HPDE6-E6E7 (cell line): ENCODE results near the gene WSB1.
"Not testable (repeated sequence)": the region's sequence is repeated elsewhere in the genome, so short reads cannot be mapped to it uniquely, and the experiment has no call there.

Experiments used
- DNase-seq: peaks from one replicate; pipeline ENCODE4 v3.0.0; 2011; ENCODE audit warnings: missing footprints; ENCODE audit errors: extremely low spot score

The WSB1 gene

DNA sequence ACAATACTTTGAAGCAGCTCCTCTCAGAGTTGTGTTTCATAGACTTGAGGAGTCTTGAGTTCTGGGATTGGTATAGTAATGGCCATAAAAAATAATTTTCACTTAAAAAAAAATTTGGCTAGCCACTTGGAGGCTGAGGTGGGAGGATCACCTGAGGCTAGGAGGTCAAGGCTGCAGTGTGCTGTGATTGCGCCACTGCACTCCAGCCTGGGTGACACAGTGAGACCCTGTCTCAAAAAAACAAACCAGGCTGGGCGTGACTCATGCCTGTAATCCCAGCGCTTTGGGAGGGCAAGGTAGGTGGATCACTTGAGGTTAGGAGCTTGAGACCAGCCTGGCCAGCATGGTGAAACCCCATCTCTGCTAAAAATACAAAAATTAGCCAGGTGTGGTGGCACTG, 14.8 kb upstream of the WSB1 start:
- not testable (repeated sequence) for DNase-seq

GRCh38 chr17:27280527-27280926, 13.4 kb upstream of the WSB1 start:
- DNase-seq: no peak

DNA sequence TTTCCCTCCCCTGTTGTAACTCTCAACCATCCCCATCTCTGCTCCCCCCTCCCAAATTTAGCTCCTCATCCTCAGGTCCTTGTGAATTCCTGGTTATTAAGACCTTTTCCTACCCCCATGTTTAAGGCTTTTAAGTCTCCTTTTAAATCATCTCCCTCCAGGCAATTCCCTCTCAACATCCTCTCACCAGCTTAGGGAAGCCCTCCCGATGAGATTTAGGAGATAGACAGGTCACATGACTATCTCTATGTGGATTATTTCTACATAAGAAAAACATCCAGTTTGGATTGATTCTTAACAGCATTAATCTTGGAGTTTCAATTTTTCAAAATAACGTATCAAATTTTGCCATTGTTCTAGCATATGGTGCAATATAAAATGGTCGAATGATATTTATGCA, 12.5 kb upstream of the WSB1 start:
- no peak for DNase-seq

DNA sequence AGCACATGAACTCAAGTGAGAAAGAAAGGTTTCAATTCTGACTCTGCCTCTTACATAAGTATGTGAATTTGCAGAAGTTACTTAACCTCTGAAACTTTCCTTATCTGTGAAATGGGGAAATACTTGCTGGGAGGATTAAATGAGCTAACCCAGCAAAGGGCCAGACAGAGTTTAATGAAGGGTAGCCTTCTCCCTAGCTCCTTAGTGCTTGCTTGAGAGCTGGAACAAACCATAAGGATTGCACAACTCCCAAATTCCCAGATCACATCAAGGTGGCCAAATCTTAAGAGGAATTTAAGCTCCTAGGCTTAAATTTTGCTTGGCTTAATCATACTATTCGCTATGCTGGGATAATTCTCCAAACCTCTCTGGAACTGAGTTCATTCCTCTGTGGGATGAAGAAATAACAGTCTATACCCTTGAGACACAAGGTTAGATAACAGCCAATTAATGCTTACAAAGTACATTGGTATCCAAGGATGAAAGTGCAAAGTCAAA, 11.8 kb upstream of the WSB1 start:
- no peak for DNase-seq

DNA sequence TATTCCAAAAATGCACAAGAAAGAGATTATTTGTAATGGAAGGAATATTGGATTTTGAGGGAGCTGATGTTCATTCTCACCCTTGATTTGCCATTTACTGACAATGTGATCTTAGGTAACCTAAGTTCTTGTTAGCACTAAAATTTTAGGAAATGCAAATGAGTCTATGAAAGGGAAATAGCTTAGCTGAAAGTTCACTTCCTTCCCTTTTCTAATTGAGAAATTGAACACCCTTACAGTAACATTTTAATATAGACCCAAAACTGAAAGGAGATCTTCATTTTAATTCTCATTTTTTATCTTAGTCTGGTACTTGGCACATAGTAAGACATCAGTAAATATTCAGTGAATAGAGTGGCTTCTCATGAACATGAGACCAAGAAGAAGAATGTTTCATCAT, 10.9 kb upstream of the WSB1 start:
- no peak for DNase-seq

GRCh38 chr17:27283751-27284150, 10.2 kb upstream of the WSB1 start:
- no peak for DNase-seq

GRCh38 chr17:27284811-27285415, 9.0 kb upstream of the WSB1 start:
- DNase-seq: no peak

- no peak for DNase-seq
Observed at GRCh38 chr17:27285516-27285915, 8.4 kb upstream of the WSB1 start.

DNA sequence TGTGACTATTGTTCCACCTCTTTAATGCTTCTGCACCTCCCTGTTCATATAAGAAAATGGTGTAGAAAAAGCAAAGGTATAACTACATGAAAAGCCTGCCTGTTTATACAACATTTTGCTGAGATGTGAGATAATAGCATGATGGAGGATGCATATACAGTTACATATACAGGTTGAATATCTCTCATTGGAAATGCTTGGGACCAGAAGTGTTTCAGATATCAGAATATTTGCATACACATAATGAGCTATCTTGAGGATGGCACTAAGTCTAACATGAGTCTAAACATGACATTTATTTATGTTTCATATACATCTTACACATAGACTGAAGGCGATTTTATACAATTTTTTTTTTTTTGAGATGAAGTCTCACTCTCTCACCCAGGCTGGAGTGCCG, 5.7 kb upstream of the WSB1 start:
- DNase-seq: no peak

GRCh38 chr17:27289856-27290255, 4.1 kb upstream of the WSB1 start:
- no peak for DNase-seq

DNA sequence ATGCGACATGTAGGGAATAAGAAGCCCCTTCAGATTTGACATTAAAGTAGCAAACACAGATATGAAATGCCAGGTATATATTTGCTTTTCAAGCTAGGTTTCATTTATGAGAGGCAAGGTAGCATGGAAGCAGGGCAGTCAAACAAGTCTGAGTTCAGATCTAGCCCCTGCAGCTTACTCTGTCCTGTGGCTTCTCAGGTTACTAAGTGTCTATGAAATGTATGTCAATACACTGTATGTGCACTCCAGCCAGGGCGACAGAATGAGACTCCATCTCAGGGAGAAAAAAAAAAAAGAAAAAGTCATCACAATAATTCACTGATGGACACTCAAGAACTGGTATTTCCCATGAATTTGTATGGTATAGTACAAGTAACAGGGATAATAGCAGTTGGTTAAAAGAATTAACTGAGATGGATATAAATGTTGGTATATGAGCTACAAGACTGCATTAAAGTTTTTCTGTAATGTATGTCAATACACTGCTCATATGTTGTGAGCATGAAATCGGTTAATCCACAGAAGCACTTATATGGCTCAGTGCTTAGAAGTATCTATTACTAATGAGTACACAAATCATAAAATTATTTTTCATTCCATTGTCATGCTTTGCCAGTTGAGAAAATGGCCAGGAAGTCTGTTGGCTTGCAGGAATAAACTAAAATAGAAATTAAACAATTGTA, 2.9 kb upstream of the WSB1 start:
- no peak for DNase-seq

- no peak for DNase-seq
Observed at GRCh38 chr17:27293359-27293897, 486 bp upstream of the WSB1 start.

- DNase-seq: peak; percentile 48
Observed at GRCh38 chr17:27294689-27295630, 1.0 kb downstream of the WSB1 start.

DNA sequence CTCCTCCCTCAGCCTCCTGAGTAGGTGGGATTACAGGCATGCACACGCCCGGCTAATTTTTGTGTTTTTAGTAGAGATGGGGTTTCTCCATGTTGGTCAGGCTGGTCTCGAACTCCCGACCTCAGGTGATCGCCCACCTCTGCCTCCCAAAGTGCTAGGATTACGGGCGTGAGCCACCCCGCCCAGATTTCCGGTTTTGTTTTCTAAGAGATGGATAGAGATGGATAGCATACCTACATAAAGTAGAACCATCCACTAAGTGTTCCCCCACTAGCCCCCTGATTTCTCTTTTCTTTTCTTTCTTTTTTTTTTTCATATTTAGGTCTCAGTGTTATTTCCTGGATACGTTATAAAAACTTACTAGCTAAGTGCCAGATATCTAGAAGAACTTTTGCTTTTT, 2.0 kb downstream of the WSB1 start:
- no peak for DNase-seq

- DNase-seq: no peak
Observed at GRCh38 chr17:27296428-27296979, 2.6 kb downstream of the WSB1 start.

DNA sequence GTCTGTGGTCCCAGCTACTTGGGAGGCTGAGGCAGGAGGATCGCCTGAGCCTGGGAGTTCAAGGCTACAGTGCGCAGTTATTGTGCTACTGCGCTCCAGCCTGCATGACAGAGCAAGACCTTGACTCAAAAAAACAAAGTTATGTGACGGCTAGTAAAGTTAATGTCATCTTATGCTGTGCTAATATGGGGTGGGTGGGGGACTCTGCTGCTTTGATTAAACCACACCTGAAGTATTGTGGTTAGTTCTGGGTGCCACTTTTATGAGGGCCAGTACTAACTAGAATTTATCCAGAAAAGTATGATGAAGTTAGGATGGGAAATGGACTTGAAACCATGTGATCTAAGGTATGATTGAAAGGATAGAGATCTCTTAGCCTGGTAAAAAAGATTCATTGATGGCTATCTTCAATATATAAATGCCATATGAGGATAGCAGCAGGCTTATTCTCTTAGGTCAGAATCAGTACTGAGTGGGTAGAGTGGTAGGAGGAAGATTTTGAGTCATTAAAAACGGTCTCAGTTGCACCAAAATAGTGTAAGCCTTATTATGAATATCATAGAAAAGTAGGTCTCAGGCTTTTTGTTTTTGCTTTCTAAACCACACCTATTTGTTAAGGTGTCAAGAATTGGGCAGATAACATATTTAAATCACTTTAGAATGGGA, 5.6 kb downstream of the WSB1 start:
- no peak for DNase-seq

GRCh38 chr17:27303734-27304133, 9.8 kb downstream of the WSB1 start:
- no peak for DNase-seq

- DNase-seq: no peak
Observed at GRCh38 chr17:27306276-27306835, 12.4 kb downstream of the WSB1 start.

DNA sequence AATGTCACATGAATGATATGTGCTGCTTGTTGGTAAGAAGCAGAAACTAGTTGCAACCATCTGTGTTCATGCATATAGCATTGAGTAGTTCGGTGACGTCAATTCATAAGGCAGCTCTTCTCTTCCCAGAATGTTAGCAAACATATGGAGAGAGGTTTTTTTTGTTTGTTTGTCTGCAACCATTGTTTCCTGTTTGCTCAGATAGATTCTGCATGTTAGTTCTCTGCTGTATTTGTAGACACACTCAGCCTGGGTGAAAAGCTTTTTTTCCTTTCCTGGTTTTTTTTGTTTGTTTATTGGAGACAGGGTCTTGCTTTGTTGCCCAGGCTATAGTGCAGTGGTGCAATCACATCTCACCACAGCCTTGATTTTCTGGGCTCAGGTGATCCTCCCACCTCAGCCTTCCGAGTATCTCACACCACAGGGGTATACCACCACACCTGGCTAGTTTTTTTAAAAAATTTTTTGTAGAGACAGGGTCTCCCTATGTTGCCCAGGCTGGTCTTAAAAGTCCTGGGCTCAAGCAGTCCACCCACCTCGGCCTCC, 16.7 kb downstream of the WSB1 start:
- no peak for DNase-seq

GRCh38 chr17:27313301-27313700, 19.4 kb downstream of the WSB1 start:
- DNase-seq: no peak

- no peak for DNase-seq
Observed at GRCh38 chr17:27315322-27315721, 21.4 kb downstream of the WSB1 start.
